Panc1 (cell line): ENCODE measurements around the gene PRODH. TPM values are rescaled to one million over a fixed set of nuclear protein-coding genes. Genes with fewer than 3 reads are reported as not detected.
"Not testable (repeated sequence)": the region's sequence is repeated elsewhere in the genome, so short reads cannot be mapped to it uniquely, and the experiment has no call there.

Experiments used
- ATAC-seq: fragments of 200-7000 bp; cut with Tn5 transposase; 2 replicates; pipeline ENCODE4 v1.9.1; 2020; ENCODE audit warnings: mild to moderate bottlenecking, moderate library complexity
- BruUV-seq: library from RNA; stranded (reverse); fragments of 400-500 nt; replicated peaks from 2 replicates; lab custom pipeline; 2021; lab: Mats Ljungman, UMichigan
- CTCF ChIA-PET: fragments of 300-600 bp; sonication (Branson Sonifier 250); formaldehyde crosslinking; loops from one replicate; lab custom pipeline; 2022; ENCODE audit warnings: antibody characterized with exemption; lab: Charles Lee
- POLR2A ChIA-PET: fragments of 300-600 bp; sonication (Branson Sonifier 250); formaldehyde crosslinking; loops from one replicate; lab custom pipeline; 2022; ENCODE audit warnings: antibody characterized with exemption; lab: Charles Lee
- DNase-seq: peaks from one replicate; pipeline ENCODE4 v3.0.0-alpha.2; 2010; ENCODE audit warnings: low read depth, low spot score
- H3K27ac ChIP-seq: 2 replicates; pipeline ENCODE4 v1.5.1; 2011; ENCODE audit warnings: mild to moderate bottlenecking, low read length, inconsistent platforms
- H3K27me3 ChIP-seq: fragments of 200-500 bp; sonication (Bioruptor generic); 2 replicates; pipeline ENCODE4 v1.6.0; 2014; ENCODE audit warnings: low read length, inconsistent platforms; ENCODE audit not compliant: control insufficient read depth, insufficient read depth
- H3K36me3 ChIP-seq: fragments of 200-500 bp; sonication (Bioruptor generic); 2 replicates; pipeline ENCODE4 v1.5.1; 2014; ENCODE audit warnings: inconsistent platforms, mild to moderate bottlenecking, low read length, moderate library complexity; ENCODE audit not compliant: control insufficient read depth, insufficient read depth
- H3K4me1 ChIP-seq: 2 replicates; pipeline ENCODE4 v1.5.1; 2011; ENCODE audit warnings: inconsistent platforms, mild to moderate bottlenecking, low read length, moderate library complexity; ENCODE audit not compliant: control insufficient read depth, insufficient read depth
- H3K4me3 ChIP-seq, 2 experiments: 2 replicates each; pipeline ENCODE4 v1.5.1; 2011 to 2012; ENCODE audit warnings: low read depth in 2 of 2, low read length in 2 of 2, mild to moderate bottlenecking in 2 of 2, inconsistent platforms in 1 of 2, moderate library complexity in 1 of 2
- H3K9me3 ChIP-seq: fragments of 200-500 bp; sonication (Bioruptor generic); 2 replicates; pipeline ENCODE4 v1.5.1; 2014; ENCODE audit warnings: low read depth, mild to moderate bottlenecking, inconsistent platforms, low read length, moderate library complexity; ENCODE audit not compliant: control insufficient read depth, insufficient read depth
- POLR2AphosphoS5 ChIP-seq: IDR thresholded peaks from 2 replicates; pipeline ENCODE4 v1.6.1; 2012; ENCODE audit warnings: mild to moderate bottlenecking, low read depth, low read length, moderate library complexity
- SIN3A ChIP-seq: IDR thresholded peaks from 2 replicates; pipeline ENCODE4 v1.6.1; 2012; ENCODE audit warnings: low read depth, mild to moderate bottlenecking, low read length, moderate library complexity, borderline replicate concordance; ENCODE audit not compliant: insufficient read depth
- TCF7L2 ChIP-seq: IDR thresholded peaks from 2 replicates; pipeline ENCODE4 v1.6.1; 2011; ENCODE audit warnings: mild to moderate bottlenecking, low read depth, low read length, inconsistent platforms
- in situ Hi-C: cut with HindIII; loops from 2 replicates; pipeline ENCODE4 v1.10.0; 2016; ENCODE audit warnings: low sequenced_read_pairs, low pct_unique_long_range_greater_than_20kb
- intact Hi-C: fragments of 100-400 bp; cut with micrococcal nuclease; formaldehyde crosslinking; loops from one replicate; pipeline ENCODE4 v1.10.0; 2022; ENCODE audit not compliant: unreplicated experiment
- total RNA-seq: library from RNA; stranded (reverse); gene quantifications from one replicate; pipeline ENCODE4 v1.2.1, GENCODE V29; 2021; ENCODE audit not compliant: unreplicated experiment
- TF ChIP-seq, protein P1 (sequence below): fragments of 450-650 bp; IDR thresholded peaks from 2 replicates; pipeline ENCODE4 v1.5.1; 2017; ENCODE audit warnings: mild to moderate bottlenecking
- TF ChIP-seq, protein P2 (sequence below), 2 experiments: IDR thresholded peaks; 2 replicates each; pipeline ENCODE4 v1.6.1; 2011 to 2012; ENCODE audit warnings: low read depth in 2 of 2, control low read depth in 1 of 2, low read length in 1 of 2, mild to moderate bottlenecking in 1 of 2, moderate library complexity in 1 of 2; ENCODE audit not compliant: insufficient read depth in 1 of 2

PRODH gene
- total RNA-seq, 1 experiment from 2014 or later, result 1.4 TPM

DNA sequence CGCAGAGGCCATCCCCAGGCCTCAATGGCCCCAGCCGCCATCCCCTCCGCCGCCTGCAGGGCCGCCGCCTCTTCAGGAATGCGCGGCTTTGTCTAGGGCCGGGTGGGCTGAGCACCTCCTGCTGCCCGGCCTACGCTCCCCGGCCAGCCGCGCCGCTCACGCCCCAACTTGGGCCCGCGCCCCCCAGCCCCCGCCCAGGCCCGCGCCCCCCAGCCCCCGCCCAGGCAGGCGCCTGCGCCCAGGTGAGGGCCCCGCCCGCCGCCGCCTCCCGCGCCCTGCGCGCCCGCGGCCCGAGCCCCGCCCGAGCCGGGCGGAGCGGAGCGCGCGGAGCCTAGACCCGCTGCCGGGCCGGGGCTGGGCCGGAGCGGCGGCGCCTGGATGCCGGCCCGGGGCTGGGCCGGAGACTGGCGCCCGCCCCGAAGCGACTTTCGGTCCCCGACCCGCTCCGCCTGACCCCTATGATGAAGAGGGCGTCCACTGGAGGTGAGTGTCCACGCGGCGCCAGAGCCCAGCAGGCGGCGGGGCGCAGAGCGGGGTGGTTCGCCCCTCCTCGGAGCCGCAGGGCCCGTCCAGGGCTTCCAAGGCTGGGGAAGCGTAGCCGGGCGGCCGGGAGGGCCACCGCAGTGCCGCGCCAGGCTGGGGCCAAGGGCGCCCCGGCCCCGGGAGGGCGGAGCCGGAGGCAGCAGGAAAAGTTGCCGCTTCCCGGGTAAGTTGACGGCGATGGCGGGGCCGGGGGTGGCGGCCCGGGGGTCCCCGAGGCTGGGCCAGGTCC is 34.3 kb upstream of the PRODH start:
- POLR2A ChIA-PET, result no interaction called here
- Histone ChIP-seq H3K36me3 (no peaks in the 10 kb centered on the region), H3K9me3 (no peaks in the 10 kb centered on the region), H3K27me3 (no peaks in the 10 kb centered on the region), H3K4me1 (no peaks in the 10 kb centered on the region), H3K4me3 (peak overlapping the region; percentile 58 to 62), H3K27ac (no peak overlapping the region)
- no peak for TF ChIP-seq TCF7L2
- TF ChIP-seq, protein P1, sequence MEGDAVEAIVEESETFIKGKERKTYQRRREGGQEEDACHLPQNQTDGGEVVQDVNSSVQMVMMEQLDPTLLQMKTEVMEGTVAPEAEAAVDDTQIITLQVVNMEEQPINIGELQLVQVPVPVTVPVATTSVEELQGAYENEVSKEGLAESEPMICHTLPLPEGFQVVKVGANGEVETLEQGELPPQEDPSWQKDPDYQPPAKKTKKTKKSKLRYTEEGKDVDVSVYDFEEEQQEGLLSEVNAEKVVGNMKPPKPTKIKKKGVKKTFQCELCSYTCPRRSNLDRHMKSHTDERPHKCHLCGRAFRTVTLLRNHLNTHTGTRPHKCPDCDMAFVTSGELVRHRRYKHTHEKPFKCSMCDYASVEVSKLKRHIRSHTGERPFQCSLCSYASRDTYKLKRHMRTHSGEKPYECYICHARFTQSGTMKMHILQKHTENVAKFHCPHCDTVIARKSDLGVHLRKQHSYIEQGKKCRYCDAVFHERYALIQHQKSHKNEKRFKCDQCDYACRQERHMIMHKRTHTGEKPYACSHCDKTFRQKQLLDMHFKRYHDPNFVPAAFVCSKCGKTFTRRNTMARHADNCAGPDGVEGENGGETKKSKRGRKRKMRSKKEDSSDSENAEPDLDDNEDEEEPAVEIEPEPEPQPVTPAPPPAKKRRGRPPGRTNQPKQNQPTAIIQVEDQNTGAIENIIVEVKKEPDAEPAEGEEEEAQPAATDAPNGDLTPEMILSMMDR, result no peak
- no peak for TF ChIP-seq SIN3A
- TF ChIP-seq, protein P2, sequence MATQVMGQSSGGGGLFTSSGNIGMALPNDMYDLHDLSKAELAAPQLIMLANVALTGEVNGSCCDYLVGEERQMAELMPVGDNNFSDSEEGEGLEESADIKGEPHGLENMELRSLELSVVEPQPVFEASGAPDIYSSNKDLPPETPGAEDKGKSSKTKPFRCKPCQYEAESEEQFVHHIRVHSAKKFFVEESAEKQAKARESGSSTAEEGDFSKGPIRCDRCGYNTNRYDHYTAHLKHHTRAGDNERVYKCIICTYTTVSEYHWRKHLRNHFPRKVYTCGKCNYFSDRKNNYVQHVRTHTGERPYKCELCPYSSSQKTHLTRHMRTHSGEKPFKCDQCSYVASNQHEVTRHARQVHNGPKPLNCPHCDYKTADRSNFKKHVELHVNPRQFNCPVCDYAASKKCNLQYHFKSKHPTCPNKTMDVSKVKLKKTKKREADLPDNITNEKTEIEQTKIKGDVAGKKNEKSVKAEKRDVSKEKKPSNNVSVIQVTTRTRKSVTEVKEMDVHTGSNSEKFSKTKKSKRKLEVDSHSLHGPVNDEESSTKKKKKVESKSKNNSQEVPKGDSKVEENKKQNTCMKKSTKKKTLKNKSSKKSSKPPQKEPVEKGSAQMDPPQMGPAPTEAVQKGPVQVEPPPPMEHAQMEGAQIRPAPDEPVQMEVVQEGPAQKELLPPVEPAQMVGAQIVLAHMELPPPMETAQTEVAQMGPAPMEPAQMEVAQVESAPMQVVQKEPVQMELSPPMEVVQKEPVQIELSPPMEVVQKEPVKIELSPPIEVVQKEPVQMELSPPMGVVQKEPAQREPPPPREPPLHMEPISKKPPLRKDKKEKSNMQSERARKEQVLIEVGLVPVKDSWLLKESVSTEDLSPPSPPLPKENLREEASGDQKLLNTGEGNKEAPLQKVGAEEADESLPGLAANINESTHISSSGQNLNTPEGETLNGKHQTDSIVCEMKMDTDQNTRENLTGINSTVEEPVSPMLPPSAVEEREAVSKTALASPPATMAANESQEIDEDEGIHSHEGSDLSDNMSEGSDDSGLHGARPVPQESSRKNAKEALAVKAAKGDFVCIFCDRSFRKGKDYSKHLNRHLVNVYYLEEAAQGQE (IDR thresholded peaks at IDR 0.05; ENCODE audit: insufficient read depth in 1 of 2, low read depth in 2 of 2, low read length in 1 of 2), result no peak
- TF ChIP-seq POLR2AphosphoS5, result no peak
- in situ Hi-C loops, result no loop called here
- intact Hi-C loops, result no loop called here
- CTCF ChIA-PET, result no interaction called here
- DNase-seq (no peak), ATAC-seq (peak; percentile 86)
- BruUV-seq, result no TSS peak

DNA sequence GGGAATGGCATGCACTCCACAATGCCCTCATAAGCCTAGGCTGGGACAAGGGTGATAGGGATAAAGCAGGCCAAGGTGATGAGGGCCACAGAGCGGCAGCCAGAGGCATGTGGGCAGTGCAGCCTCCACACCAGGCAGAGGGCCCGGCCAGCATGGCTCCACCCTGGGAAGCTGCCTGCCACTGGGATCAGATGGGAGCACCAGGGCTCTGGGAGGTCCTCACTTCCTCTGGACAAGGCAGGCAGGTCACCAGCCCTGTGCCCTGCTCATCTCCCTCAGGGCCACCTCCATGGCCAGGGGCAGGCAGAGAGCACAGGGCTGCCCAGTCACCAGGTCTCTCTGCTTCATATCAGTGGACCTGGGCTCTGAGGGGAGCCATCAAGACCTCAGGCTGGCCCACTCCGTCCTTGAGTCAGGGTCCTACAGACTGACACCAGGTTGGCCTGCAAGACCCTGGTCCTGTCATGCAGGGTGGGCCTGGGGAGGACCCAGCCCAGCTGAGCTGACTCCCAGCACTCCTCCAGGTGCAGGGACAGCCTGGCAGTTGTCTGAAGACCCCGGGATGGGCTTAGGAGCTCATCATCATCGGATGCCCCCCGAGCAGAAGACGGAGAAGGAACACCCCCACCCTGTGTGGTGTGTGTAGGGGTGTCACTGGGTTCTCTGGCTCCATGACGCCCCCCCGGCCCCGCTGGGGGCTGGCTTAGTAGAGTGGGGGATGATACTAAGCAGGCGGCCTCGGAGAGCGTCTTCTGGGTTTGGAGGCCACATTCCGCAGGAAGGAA is 33.3 kb upstream of the PRODH start:
- intact Hi-C loops, ATAC-seq, H3K36me3 ChIP-seq, CTCF ChIA-PET, BruUV-seq, POLR2A ChIA-PET, H3K9me3 ChIP-seq, H3K4me3 ChIP-seq, H3K27ac ChIP-seq, H3K27me3 ChIP-seq, H3K4me1 ChIP-seq, in situ Hi-C loops, DNase-seq: not testable (repeated sequence)
